ENCODE data around the gene PLVAP.

Gene PLVAP

DNA sequence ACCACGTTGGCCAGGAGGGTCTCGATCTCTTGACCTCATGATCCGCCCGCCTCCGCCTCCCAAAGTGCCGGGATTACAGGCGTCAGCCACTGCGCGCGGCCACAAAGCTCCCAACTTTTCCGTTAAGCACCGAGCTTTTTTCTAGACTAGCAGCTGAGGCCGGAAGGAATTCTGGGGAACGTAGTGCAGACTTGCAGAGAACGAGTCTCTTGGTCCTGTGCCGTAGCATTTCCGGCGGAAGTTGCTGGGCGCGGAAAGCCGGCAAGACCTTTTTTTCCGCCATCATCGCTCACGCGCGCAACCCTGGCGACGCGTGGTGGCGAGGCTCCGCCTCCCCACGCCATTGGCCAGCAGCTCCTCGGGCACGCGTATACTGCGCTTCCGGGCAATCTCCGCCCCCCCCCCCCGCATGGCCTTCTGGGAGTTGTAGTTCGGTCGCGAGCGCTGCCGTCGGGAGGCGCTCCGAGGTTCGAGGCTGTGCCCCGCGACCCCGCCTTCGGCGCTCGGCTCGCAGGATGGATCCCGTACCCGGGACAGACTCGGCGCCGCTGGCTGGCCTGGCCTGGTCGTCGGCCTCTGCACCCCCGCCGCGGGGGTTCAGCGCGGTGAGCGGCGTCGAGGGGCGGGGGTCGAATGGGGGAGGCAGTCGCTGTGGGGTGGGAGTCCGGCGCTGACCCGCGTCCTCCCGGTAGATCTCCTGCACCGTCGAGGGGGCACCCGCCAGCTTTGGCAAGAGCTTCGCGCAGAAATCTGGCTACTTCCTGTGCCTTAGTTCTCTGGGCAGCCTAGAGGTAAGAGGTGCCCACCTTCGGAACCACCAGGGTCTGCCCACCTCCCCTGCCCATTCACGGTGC lies 42.7 kb upstream of the PLVAP start, which contains the start of gene MVB12A (continued):
- TF ChIP-seq, protein P1, sequence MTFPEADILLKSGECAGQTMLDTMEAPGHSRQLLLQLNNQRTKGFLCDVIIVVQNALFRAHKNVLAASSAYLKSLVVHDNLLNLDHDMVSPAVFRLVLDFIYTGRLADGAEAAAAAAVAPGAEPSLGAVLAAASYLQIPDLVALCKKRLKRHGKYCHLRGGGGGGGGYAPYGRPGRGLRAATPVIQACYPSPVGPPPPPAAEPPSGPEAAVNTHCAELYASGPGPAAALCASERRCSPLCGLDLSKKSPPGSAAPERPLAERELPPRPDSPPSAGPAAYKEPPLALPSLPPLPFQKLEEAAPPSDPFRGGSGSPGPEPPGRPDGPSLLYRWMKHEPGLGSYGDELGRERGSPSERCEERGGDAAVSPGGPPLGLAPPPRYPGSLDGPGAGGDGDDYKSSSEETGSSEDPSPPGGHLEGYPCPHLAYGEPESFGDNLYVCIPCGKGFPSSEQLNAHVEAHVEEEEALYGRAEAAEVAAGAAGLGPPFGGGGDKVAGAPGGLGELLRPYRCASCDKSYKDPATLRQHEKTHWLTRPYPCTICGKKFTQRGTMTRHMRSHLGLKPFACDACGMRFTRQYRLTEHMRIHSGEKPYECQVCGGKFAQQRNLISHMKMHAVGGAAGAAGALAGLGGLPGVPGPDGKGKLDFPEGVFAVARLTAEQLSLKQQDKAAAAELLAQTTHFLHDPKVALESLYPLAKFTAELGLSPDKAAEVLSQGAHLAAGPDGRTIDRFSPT (tag by site-specific recombination; IDR thresholded peaks at IDR 0.05) = peak; percentile 92; the same call in 1 of the 2 replicates
- 0 out of 2 replicates have a peak, but pooled peaks have one; percentile 65 for TF ChIP-seq ZNF324 (tag by site-specific recombination; IDR thresholded peaks at IDR 0.05)
- peak; percentile 32; the same call in 1 of the 2 replicates for TF ChIP-seq KLF10 (tag by site-specific recombination; IDR thresholded peaks at IDR 0.05)
- TF ChIP-seq OSR2 (tag by site-specific recombination; IDR thresholded peaks at IDR 0.05) = peak; percentile 40; the same call in 1 of the 2 replicates
- TF ChIP-seq ZNF416 (tag by site-specific recombination; IDR thresholded peaks at IDR 0.05) = no peak
- TF ChIP-seq ZBTB8A (tag by site-specific recombination; IDR thresholded peaks at IDR 0.05) = peak; percentile 76
- TF ChIP-seq ZEB2 (tag by site-specific recombination; IDR thresholded peaks at IDR 0.05) = peak; percentile 40; the same call in 1 of the 2 replicates
- TF ChIP-seq, protein P2, sequence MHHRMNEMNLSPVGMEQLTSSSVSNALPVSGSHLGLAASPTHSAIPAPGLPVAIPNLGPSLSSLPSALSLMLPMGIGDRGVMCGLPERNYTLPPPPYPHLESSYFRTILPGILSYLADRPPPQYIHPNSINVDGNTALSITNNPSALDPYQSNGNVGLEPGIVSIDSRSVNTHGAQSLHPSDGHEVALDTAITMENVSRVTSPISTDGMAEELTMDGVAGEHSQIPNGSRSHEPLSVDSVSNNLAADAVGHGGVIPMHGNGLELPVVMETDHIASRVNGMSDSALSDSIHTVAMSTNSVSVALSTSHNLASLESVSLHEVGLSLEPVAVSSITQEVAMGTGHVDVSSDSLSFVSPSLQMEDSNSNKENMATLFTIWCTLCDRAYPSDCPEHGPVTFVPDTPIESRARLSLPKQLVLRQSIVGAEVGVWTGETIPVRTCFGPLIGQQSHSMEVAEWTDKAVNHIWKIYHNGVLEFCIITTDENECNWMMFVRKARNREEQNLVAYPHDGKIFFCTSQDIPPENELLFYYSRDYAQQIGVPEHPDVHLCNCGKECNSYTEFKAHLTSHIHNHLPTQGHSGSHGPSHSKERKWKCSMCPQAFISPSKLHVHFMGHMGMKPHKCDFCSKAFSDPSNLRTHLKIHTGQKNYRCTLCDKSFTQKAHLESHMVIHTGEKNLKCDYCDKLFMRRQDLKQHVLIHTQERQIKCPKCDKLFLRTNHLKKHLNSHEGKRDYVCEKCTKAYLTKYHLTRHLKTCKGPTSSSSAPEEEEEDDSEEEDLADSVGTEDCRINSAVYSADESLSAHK (tag by site-specific recombination; IDR thresholded peaks at IDR 0.05) = peak; percentile 7; the same call in 1 of the 2 replicates
- TF ChIP-seq KLF8 (tag by site-specific recombination; IDR thresholded peaks at IDR 0.05) = peak; percentile 40; the same call in 1 of the 2 replicates
- no peak for TF ChIP-seq ZNF707 (tag by site-specific recombination; IDR thresholded peaks at IDR 0.05)
- TF ChIP-seq GLIS2 (tag by site-specific recombination; IDR thresholded peaks at IDR 0.05) = peak; percentile 61; the same call in 1 of the 2 replicates
- peak; percentile 32; the same call in 1 of the 2 replicates for TF ChIP-seq TRIM28 (IDR thresholded peaks at IDR 0.05; ENCODE audit: borderline replicate concordance, low read length)
- TF ChIP-seq ZNF664 (tag by site-specific recombination; IDR thresholded peaks at IDR 0.05) = peak; percentile 4; the same call in 1 of the 2 replicates
- TF ChIP-seq ZNF146 (tag by site-specific recombination; IDR thresholded peaks at IDR 0.05) = no peak
- TF ChIP-seq YY2 (tag by site-specific recombination; IDR thresholded peaks at IDR 0.05) = peak; percentile 76
- TF ChIP-seq ZNF792 (tag by site-specific recombination; IDR thresholded peaks at IDR 0.05) = no peak
- TF ChIP-seq, protein P3, sequence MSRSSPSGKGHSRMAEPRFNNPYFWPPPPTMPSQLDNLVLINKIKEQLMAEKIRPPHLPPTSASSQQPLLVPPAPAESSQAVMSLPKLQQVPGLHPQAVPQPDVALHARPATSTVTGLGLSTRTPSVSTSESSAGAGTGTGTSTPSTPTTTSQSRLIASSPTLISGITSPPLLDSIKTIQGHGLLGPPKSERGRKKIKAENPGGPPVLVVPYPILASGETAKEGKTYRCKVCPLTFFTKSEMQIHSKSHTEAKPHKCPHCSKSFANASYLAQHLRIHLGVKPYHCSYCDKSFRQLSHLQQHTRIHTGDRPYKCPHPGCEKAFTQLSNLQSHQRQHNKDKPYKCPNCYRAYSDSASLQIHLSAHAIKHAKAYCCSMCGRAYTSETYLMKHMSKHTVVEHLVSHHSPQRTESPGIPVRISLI (tag by site-specific recombination; IDR thresholded peaks at IDR 0.05) = peak; percentile 99
- 0 out of 2 replicates have a peak, but pooled peaks have one; percentile 66 for TF ChIP-seq KLF16 (tag by site-specific recombination; IDR thresholded peaks at IDR 0.05)
- TF ChIP-seq, protein P4, sequence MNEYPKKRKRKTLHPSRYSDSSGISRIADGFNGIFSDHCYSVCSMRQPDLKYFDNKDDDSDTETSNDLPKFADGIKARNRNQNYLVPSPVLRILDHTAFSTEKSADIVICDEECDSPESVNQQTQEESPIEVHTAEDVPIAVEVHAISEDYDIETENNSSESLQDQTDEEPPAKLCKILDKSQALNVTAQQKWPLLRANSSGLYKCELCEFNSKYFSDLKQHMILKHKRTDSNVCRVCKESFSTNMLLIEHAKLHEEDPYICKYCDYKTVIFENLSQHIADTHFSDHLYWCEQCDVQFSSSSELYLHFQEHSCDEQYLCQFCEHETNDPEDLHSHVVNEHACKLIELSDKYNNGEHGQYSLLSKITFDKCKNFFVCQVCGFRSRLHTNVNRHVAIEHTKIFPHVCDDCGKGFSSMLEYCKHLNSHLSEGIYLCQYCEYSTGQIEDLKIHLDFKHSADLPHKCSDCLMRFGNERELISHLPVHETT (tag by site-specific recombination; IDR thresholded peaks at IDR 0.05) = peak; percentile 80
- TF ChIP-seq, protein P5, sequence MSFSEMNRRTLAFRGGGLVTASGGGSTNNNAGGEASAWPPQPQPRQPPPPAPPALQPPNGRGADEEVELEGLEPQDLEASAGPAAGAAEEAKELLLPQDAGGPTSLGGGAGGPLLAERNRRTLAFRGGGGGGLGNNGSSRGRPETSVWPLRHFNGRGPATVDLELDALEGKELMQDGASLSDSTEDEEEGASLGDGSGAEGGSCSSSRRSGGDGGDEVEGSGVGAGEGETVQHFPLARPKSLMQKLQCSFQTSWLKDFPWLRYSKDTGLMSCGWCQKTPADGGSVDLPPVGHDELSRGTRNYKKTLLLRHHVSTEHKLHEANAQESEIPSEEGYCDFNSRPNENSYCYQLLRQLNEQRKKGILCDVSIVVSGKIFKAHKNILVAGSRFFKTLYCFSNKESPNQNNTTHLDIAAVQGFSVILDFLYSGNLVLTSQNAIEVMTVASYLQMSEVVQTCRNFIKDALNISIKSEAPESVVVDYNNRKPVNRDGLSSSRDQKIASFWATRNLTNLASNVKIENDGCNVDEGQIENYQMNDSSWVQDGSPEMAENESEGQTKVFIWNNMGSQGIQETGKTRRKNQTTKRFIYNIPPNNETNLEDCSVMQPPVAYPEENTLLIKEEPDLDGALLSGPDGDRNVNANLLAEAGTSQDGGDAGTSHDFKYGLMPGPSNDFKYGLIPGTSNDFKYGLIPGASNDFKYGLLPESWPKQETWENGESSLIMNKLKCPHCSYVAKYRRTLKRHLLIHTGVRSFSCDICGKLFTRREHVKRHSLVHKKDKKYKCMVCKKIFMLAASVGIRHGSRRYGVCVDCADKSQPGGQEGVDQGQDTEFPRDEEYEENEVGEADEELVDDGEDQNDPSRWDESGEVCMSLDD (tag by site-specific recombination; IDR thresholded peaks at IDR 0.05) = peak; percentile 59; the same call in 1 of the 2 replicates
- no peak for TF ChIP-seq ZNF785 (tag by site-specific recombination; IDR thresholded peaks at IDR 0.05)
- TF ChIP-seq OVOL3 (tag by site-specific recombination; IDR thresholded peaks at IDR 0.05) = peak; percentile 66; the same call in 1 of the 2 replicates
- TF ChIP-seq, protein P6, sequence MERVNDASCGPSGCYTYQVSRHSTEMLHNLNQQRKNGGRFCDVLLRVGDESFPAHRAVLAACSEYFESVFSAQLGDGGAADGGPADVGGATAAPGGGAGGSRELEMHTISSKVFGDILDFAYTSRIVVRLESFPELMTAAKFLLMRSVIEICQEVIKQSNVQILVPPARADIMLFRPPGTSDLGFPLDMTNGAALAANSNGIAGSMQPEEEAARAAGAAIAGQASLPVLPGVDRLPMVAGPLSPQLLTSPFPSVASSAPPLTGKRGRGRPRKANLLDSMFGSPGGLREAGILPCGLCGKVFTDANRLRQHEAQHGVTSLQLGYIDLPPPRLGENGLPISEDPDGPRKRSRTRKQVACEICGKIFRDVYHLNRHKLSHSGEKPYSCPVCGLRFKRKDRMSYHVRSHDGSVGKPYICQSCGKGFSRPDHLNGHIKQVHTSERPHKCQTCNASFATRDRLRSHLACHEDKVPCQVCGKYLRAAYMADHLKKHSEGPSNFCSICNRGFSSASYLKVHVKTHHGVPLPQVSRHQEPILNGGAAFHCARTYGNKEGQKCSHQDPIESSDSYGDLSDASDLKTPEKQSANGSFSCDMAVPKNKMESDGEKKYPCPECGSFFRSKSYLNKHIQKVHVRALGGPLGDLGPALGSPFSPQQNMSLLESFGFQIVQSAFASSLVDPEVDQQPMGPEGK (tag by site-specific recombination; IDR thresholded peaks at IDR 0.05) = peak; percentile 59
- peak; percentile 99 for TF ChIP-seq ZNF777 (tag by site-specific recombination; IDR thresholded peaks at IDR 0.05; ENCODE audit: borderline replicate concordance)
- peak; percentile 66 for TF ChIP-seq ZNF341 (tag by site-specific recombination; IDR thresholded peaks at IDR 0.05; ENCODE audit: low read depth)
- TF ChIP-seq ZSCAN30 (tag by site-specific recombination; IDR thresholded peaks at IDR 0.05) = no peak; the same call in none of the 2 replicates
- TF ChIP-seq ZNF610 (tag by site-specific recombination; IDR thresholded peaks at IDR 0.05; ENCODE audit: borderline replicate concordance) = 0 out of 2 replicates have a peak, but pooled peaks have one; percentile 48

All from HEK293 (cell line).